ENCODE data around the gene ACER3.
"Not testable (repeated sequence)": the region's sequence is repeated elsewhere in the genome, so short reads cannot be mapped to it uniquely, and the experiment has no call there.

Gene ACER3

DNA sequence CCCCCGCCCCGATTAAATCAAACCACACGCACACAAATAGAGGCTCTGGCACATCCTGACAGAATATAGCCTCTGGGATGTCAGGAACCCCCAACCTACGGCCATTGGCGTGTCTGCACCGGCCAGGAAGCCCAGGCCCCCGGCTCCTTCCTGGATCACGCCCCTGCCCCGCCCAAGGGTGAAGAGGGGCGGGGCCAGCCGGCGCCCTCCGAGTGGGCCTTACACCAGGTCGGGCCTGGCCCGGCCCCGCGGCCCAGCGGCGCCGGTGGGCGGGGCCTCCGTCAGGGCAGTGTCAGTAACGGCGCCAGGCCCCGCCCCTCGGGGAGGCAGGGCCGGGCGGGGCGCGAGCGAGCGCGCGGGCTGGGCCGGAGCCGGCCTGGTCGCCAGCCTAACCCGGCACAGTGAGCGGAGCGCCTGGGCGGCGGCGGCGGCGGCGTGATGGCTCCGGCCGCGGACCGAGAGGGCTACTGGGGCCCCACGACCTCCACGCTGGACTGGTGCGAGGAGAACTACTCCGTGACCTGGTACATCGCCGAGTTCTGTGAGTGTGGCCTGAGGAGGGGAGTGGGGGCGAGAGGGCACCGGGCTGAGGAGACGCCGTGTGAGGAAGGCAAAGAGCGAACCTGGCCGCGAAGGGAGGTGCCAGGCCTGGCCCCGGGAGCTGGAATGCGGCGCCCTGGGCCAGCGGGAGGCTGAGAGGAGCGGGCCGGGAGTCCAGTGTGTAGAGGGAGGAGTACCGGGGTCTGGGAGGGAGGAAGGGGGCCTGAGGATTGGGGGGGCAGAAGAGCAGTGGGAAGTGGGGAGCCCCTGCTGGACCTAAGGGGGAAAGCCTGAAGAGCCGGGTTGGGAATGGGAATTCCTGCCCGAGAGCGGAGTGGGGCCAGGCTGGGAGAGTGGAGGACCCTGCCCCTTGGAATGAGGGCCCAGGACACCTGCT is at the start of gene ACER3:
ACER3 (plus strand) TSS at position 380 of the 937 bp plus-strand sequence; CDS start at position 439, 59 bp downstream.
- H3K4me3 ChIP-seq (ENCODE audit: low read depth, low read length), result peak within 1 kb of the TSS; percentile 67
- TF ChIP-seq, protein P1, sequence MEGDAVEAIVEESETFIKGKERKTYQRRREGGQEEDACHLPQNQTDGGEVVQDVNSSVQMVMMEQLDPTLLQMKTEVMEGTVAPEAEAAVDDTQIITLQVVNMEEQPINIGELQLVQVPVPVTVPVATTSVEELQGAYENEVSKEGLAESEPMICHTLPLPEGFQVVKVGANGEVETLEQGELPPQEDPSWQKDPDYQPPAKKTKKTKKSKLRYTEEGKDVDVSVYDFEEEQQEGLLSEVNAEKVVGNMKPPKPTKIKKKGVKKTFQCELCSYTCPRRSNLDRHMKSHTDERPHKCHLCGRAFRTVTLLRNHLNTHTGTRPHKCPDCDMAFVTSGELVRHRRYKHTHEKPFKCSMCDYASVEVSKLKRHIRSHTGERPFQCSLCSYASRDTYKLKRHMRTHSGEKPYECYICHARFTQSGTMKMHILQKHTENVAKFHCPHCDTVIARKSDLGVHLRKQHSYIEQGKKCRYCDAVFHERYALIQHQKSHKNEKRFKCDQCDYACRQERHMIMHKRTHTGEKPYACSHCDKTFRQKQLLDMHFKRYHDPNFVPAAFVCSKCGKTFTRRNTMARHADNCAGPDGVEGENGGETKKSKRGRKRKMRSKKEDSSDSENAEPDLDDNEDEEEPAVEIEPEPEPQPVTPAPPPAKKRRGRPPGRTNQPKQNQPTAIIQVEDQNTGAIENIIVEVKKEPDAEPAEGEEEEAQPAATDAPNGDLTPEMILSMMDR (IDR thresholded peaks at IDR 0.05; ENCODE audit: low read depth, low read length), result no peak

DNA sequence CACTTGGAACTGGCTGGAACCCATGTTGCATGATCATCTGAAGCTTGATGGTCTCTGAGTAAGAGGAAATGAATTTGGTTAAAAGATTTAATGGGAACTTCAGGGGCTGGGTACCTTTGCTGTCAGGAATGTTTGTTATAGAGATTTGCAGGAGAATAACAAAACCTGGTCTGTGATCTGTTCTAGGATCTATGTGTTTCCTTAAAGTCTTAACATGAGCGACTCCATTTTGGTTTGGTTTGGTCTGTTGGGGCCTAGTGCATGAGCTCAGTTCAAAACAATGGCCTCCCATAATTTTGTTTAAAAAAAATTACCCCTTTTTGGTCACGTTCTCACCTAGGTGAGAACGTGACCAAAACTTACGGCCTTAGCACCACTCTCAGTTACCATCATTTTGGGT is 49.5 kb upstream of the ACER3 start:
- TF ChIP-seq, protein P1 (IDR thresholded peaks at IDR 0.05; ENCODE audit: low read depth, low read length), result no peak
- H3K4me3 ChIP-seq (ENCODE audit: low read depth, low read length), result no peak overlapping the region

DNA sequence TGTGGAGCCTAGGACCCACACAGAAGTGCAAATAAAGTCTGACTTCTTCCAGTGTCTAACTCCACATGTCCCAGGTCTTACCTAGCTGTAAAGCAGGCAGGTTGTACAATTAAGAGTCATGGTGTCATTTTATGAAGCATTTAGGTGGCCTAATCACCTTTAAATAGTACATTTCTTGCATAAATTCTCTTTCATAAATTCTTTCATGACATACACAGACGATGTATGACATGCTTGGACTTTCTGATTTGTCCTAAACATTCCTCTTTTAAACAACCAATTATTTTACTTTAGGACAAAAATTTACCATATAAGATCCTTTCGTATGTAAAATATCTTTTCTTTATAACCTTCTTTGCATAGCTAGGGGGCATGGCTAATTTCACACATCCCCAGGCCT is 46.3 kb upstream of the ACER3 start:
- H3K4me3 ChIP-seq (ENCODE audit: low read depth, low read length), result no peak overlapping the region
- TF ChIP-seq, protein P1 (IDR thresholded peaks at IDR 0.05; ENCODE audit: low read depth, low read length), result no peak

DNA sequence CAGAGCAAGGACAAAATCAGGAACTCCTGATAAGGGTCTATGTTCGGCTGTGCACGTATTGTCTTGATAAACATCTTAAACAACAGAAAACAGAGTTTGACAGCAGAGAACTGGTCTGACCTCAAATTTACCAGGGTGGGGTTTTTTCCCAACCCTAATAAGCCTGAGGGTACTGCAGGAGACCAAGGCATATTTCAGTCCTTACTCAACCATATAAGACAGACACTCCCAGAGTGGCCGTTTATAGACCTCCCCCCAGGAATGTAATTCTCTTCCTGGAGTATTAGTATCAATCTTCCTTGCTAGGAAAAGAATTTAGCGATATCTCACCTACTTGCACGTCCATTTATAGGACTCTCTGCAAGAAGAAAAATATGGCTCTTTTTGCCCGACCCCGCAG is 45.0 kb upstream of the ACER3 start:
- H3K4me3 ChIP-seq (ENCODE audit: low read depth, low read length), result not testable (repeated sequence)

DNA sequence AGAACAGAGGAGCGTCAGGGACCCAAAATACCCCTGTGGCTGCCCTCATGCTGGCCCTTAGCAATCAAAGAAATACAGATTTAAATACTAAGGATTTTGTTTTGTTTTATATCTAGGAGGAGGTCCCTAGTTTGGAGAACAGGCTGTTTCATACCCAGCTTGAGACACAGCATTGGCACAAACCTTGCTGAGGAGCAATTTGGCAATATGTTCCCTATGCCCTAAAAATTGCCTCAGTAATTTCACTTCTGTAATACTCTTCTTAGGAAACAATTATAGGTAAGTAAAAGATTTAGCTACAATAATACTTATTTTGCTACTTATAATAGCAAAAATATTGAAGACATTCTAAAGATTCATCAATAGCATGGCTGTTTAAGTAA is 40.5 kb upstream of the ACER3 start:
- TF ChIP-seq, protein P1 (IDR thresholded peaks at IDR 0.05; ENCODE audit: low read depth, low read length), result no peak
- H3K4me3 ChIP-seq (ENCODE audit: low read depth, low read length), result no peak overlapping the region

DNA sequence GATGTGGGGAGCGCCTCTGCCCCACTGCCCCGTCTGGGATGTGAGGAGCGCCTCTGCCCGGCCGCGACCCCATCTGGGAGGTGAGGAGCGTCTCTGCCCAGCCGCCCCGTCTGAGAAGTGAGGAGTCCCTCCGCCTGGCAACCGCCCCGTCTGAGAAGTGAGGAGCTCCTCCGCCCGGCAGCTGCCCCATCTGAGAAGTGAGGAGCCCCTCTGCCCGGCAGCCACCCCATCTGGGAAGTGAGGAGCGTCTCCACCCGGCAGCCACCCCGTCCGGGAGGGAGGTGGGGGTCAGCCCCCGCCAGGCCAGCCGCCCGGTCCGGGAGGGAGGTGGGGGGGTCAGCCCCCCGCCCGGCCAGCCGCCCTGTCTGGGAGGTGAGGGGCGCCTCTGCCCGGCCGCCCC is 39.3 kb upstream of the ACER3 start:
- not testable (repeated sequence) for H3K4me3 ChIP-seq (ENCODE audit: low read depth, low read length)

DNA sequence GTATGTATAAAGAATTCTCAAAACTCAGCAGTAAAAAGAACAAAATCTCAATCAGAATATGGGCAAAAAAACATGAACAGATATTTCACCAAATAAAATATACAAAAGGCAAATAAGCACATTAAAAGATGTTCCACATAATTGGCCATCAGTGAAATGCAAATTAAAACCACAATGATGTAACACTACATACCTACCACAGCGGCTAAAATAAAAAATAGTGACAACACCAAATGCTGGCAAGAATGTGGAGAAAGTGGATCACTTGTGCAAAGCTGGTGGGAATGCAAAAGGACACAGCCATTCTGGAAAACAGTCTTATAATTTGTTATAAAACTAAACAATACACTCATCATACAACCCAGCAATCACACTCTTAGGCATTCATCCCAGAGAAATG is 38.3 kb upstream of the ACER3 start:
- H3K4me3 ChIP-seq (ENCODE audit: low read depth, low read length), result no peak overlapping the region
- TF ChIP-seq, protein P1 (IDR thresholded peaks at IDR 0.05; ENCODE audit: low read depth, low read length), result no peak

DNA sequence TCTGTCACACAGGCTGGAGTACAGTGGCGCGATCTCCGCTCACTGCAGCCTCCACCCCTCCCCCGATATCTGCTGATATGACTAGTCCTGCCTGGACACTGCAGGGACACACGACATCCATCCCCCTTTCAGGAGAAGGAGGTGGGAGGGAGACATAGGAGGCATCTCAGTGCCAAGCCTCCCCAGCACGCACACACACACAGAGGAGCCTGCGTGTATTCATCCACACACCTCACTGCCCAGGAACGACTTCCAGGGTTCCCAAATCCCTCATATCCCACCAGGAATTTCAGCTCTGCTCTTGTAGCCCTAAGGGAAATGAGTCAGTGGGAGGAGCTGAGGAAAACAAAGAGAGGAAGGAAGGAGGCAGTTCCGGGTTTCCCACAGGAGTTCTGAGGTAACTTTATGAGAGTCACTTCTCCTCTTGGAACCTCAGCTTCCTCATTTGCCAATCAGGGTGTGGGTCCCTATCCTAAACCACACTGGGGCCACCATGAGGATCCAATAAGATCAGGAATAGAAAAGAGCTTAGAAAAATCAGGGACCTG is 37.2 kb upstream of the ACER3 start:
- H3K4me3 ChIP-seq (ENCODE audit: low read depth, low read length), result no peak overlapping the region
- TF ChIP-seq, protein P1 (IDR thresholded peaks at IDR 0.05; ENCODE audit: low read depth, low read length), result no peak
